Measurements from ENCODE around the gene FAM111A.

Gene FAM111A

GRCh38 chr11:59164028-59164427, 21.4 kb downstream of the FAM111A start:
- Histone ChIP-seq H3K27ac (replicated peaks) (no peak overlapping the region), H3K4me3 (replicated peaks; ENCODE audit: insufficient read depth, low read length) (no peak overlapping the region), H3K27me3 (ENCODE audit: insufficient read depth, poor library complexity, severe bottlenecking) (peaks cover 3% of the 10 kb centered on the region)
- TF ChIP-seq GABPA (IDR thresholded peaks at IDR 0.05; ENCODE audit: low read depth) (no peak), REST (IDR thresholded peaks at IDR 0.05; ENCODE audit: insufficient replicate concordance, low read depth) (no peak), POLR2AphosphoS5 (IDR thresholded peaks at IDR 0.05; ENCODE audit: low read depth) (no peak), CTCF (IDR thresholded peaks at IDR 0.05; ENCODE audit: insufficient read depth, low read length) (no peak), SPI1 (IDR thresholded peaks at IDR 0.05; ENCODE audit: borderline replicate concordance, low read depth) (no peak)
- DNase-seq (ENCODE audit: low read depth in 1 of 2, low spot score in 1 of 2), result no peak

GRCh38 chr11:59171508-59172322, 29.1 kb downstream of the FAM111A start, which contains the start of gene DTX4:
Gene DTX4, plus strand, starts transcription at chr11:59172132. Its CDS starts 464 bp downstream, at chr11:59172596.
- Histone ChIP-seq H3K4me3 (replicated peaks; ENCODE audit: insufficient read depth, low read length) (peak within 1 kb of the TSS; percentile 63), H3K27me3 (ENCODE audit: insufficient read depth, poor library complexity, severe bottlenecking) (peaks cover 19% of the 10 kb centered on the region), H3K27ac (replicated peaks) (no peak within 1 kb of the TSS; the same call in 1 of the 2 replicates)

More at GRCh38 chr11:59171508-59172322, 29.1 kb downstream of the FAM111A start, which contains the start of gene DTX4:
- DNase-seq (ENCODE audit: low read depth in 1 of 2, low spot score in 1 of 2), result peak; percentile 93 to 94
- TF ChIP-seq CTCF (IDR thresholded peaks at IDR 0.05; ENCODE audit: insufficient read depth, low read length) (peak; percentile 86), SPI1 (IDR thresholded peaks at IDR 0.05; ENCODE audit: borderline replicate concordance, low read depth) (peak; percentile 48; the same call in 1 of the 2 replicates), POLR2AphosphoS5 (IDR thresholded peaks at IDR 0.05; ENCODE audit: low read depth) (no peak), REST (IDR thresholded peaks at IDR 0.05; ENCODE audit: insufficient replicate concordance, low read depth) (no peak), GABPA (IDR thresholded peaks at IDR 0.05; ENCODE audit: low read depth) (no peak)

Measured in HL-60 (cell line).